Right renal cortex interstitium (tissue), 3 donors: ENCODE results near the gene KLRK1. TPM values are rescaled to one million over a fixed set of nuclear protein-coding genes. Genes with fewer than 3 reads are reported as not detected.
A peak's percentile ranks its signal among the peaks of the same experiment; 100 is the strongest.
"Not testable (repeated sequence)": the region's sequence is repeated elsewhere in the genome, so short reads cannot be mapped to it uniquely, and the experiment has no call there.

ENCODE experiments used
- DNase-seq, 3 donors: peaks; one replicate each; pipeline ENCODE4 v3.0.0-alpha.2; 2013; ENCODE audit warnings: low read depth in 3 of 3, low spot score in 2 of 3
- polyA plus RNA-seq, 3 donors: library from polyadenylated mRNA; unstranded; fragments of 120-200 nt; gene quantifications; one replicate each; pipeline ENCODE4 v1.2.1, GENCODE V29; 2013; ENCODE audit not compliant: insufficient read length in 3 of 3

KLRK1 gene
- polyA plus RNA-seq, 3 donors: 0.23 to 0.87 (median 0.46) TPM

GRCh38 chr12:10390991-10391390 lies 1.1 kb upstream of the KLRK1 start:
- DNase-seq: not testable (repeated sequence)

- DNase-seq: no peak
These were observed 1.0 kb downstream of the KLRK1 start for GRCh38 chr12:10388624-10389413.

GRCh38 chr12:10387498-10387897 lies 2.3 kb downstream of the KLRK1 start:
- DNase-seq: not testable (repeated sequence)

- DNase-seq: no peak
These were observed 3.0 kb downstream of the KLRK1 start for GRCh38 chr12:10386857-10387256.

GRCh38 chr12:10385166-10385613 lies 4.7 kb downstream of the KLRK1 start:
- no peak for DNase-seq

GRCh38 chr12:10384191-10384590 lies 5.7 kb downstream of the KLRK1 start:
- DNase-seq: no peak

- DNase-seq: no peak
These were observed 7.8 kb downstream of the KLRK1 start for GRCh38 chr12:10381928-10382628.

- not testable (repeated sequence) for DNase-seq
These were observed 11.1 kb downstream of the KLRK1 start for GRCh38 chr12:10378737-10379136.

- no peak for DNase-seq
These were observed 15.2 kb downstream of the KLRK1 start for GRCh38 chr12:10374624-10375018.

- DNase-seq: no peak
These were observed 17.3 kb downstream of the KLRK1 start for GRCh38 chr12:10372559-10372958.

GRCh38 chr12:10371893-10372535 lies 17.8 kb downstream of the KLRK1 start:
- DNase-seq: not testable (repeated sequence)

GRCh38 chr12:10369557-10370415 lies 20.1 kb downstream of the KLRK1 start:
- no peak for DNase-seq

GRCh38 chr12:10368206-10369171 lies 21.4 kb downstream of the KLRK1 start:
- DNase-seq: no peak

GRCh38 chr12:10367714-10368113 lies 22.1 kb downstream of the KLRK1 start:
- DNase-seq: not testable (repeated sequence)

GRCh38 chr12:10366875-10367274 lies 23.0 kb downstream of the KLRK1 start:
- DNase-seq: no peak

GRCh38 chr12:10365696-10366405 lies 24.0 kb downstream of the KLRK1 start:
- no peak for DNase-seq

- peak; percentile 85 to 88 (median 86) for DNase-seq
These were observed 24.8 kb downstream of the KLRK1 start for GRCh38 chr12:10364815-10365622.
